Fibroblast of lung (primary cell): ENCODE results near the gene CPA4.

ENCODE experiments used
- EZH2 ChIP-seq: IDR thresholded peaks from 2 replicates; pipeline ENCODE4 v1.5.1; 2012; ENCODE audit warnings: low read length, control low read depth, mild to moderate bottlenecking; ENCODE audit errors: missing control alignments
- TF ChIP-seq, protein P1 (sequence below), 2 donors: IDR thresholded peaks in 1 of 2; conservative IDR thresholded peaks in 1 of 2; 1 replicate in 1 of 2; 2 replicates in 1 of 2; pipeline ENCODE4 v1.5.1; 2011 to 2012; ENCODE audit warnings: low read length in 2 of 2, control low read depth in 1 of 2, inconsistent platforms in 1 of 2, low read depth in 1 of 2, mild to moderate bottlenecking in 1 of 2

GRCh38 chr7:130256704-130257103 lies 36.3 kb upstream of the CPA4 start:
- TF ChIP-seq, protein P1, sequence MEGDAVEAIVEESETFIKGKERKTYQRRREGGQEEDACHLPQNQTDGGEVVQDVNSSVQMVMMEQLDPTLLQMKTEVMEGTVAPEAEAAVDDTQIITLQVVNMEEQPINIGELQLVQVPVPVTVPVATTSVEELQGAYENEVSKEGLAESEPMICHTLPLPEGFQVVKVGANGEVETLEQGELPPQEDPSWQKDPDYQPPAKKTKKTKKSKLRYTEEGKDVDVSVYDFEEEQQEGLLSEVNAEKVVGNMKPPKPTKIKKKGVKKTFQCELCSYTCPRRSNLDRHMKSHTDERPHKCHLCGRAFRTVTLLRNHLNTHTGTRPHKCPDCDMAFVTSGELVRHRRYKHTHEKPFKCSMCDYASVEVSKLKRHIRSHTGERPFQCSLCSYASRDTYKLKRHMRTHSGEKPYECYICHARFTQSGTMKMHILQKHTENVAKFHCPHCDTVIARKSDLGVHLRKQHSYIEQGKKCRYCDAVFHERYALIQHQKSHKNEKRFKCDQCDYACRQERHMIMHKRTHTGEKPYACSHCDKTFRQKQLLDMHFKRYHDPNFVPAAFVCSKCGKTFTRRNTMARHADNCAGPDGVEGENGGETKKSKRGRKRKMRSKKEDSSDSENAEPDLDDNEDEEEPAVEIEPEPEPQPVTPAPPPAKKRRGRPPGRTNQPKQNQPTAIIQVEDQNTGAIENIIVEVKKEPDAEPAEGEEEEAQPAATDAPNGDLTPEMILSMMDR (conservative IDR thresholded peaks at IDR 0.05 in 1 of 2, IDR thresholded peaks at IDR 0.05 in 1 of 2; ENCODE audit: low read depth in 1 of 2, low read length in 2 of 2), result no peak
- TF ChIP-seq EZH2, result no peak
